IPS-18a (cell line): Measurements from ENCODE around the gene ABHD5.

Source experiments
- H3K27ac ChIP-seq: one replicate; pipeline ENCODE4 v1.5.1; 2013; ENCODE audit warnings: low read length
- H3K27me3 ChIP-seq: one replicate; pipeline ENCODE4 v1.6.1; 2013; ENCODE audit warnings: mild to moderate bottlenecking, low read length; ENCODE audit not compliant: control insufficient read depth, insufficient read depth
- H3K36me3 ChIP-seq: one replicate; pipeline ENCODE4 v1.6.1; 2013; ENCODE audit warnings: low read depth, low read length; ENCODE audit not compliant: control insufficient read depth
- H3K4me1 ChIP-seq: one replicate; pipeline ENCODE4 v1.6.1; 2013; ENCODE audit warnings: low read depth, low read length; ENCODE audit not compliant: control insufficient read depth
- H3K4me3 ChIP-seq: one replicate; pipeline ENCODE4 v1.5.1; 2013; ENCODE audit warnings: low read length
- H3K9ac ChIP-seq: one replicate; pipeline ENCODE4 v1.6.1; 2013; ENCODE audit warnings: mild to moderate bottlenecking, low read length, moderate library complexity
- H3K9me3 ChIP-seq: one replicate; pipeline ENCODE4 v1.6.1; 2013; ENCODE audit warnings: low read depth, low read length; ENCODE audit not compliant: control insufficient read depth

Gene ABHD5

DNA sequence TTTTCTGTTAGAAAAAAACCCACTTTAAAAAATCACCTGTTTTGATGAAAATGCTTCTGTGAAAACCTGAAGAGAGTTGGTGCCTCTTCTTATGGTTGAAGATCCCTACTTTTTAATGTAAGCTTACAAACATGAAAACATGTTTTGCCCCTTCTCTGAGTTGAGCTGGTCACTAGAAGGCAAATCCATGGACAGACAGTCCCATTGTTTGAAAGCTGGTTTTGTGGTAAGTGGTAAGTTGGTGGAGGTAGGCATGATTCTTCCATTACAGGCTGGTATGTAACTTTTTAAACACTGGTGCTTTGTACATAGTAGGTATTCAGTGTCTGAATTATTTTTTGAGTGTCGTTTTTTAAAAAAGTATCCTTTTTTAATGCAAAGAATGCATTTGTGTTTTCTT lies 6.1 kb downstream of the ABHD5 start:
- H3K27ac ChIP-seq = no peak overlapping the region
- H3K4me3 ChIP-seq = no peak overlapping the region
- H3K9ac ChIP-seq = no peak overlapping the region
- H3K4me1 ChIP-seq = peaks cover 48% of the 10 kb centered on the region
- H3K27me3 ChIP-seq = no peaks in the 10 kb centered on the region
- H3K36me3 ChIP-seq = no peaks in the 10 kb centered on the region
- no peaks in the 10 kb centered on the region for H3K9me3 ChIP-seq

DNA sequence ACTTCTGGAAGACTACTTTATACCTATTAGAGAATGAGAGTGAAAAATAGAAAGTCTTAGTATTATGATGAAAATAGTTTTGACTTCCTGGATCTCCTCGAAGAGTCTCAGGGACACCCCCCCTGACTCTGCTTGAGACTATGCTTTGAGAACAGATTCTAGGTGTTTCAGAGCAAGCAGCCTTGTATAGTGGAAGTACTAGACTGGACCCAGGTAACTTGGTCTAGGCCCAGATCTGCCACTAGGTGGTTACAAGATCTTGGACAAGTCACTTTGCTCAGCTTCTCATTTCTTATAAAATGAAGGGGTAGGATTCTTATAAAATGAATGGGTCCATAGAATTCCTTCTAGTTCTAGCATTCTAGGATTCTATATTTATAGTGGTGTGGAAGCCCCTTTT lies 9.1 kb downstream of the ABHD5 start:
- Histone ChIP-seq H3K4me3 (no peak overlapping the region), H3K9ac (no peak overlapping the region)

DNA sequence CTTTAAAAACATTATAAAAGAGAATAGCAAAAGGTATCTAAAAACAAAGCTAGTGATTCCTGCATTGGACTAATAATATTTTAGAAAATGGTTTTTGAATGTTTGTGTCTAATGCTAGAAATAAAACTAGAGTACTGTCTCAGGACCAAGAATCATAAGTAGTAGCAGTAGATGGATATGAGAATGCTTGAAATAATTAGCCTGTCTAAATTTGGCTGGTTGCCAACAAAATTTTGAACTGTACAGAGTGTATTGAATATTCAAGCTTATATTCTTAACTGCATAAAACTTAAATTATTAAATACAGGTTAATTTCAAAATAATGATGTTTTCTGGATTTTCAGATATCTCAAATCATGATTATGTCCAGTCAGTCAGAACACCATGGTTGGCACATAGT lies 14.0 kb downstream of the ABHD5 start:
- no peaks in the 10 kb centered on the region for H3K36me3 ChIP-seq
- no peak overlapping the region for H3K9ac ChIP-seq
- H3K4me1 ChIP-seq = no peaks in the 10 kb centered on the region
- no peaks in the 10 kb centered on the region for H3K27me3 ChIP-seq
- H3K4me3 ChIP-seq = no peak overlapping the region
- no peaks in the 10 kb centered on the region for H3K9me3 ChIP-seq
- no peak overlapping the region for H3K27ac ChIP-seq

More for the DNA sequence above, 9.1 kb downstream of the ABHD5 start:
- Histone ChIP-seq H3K27ac (no peak overlapping the region), H3K9me3 (no peaks in the 10 kb centered on the region), H3K36me3 (no peaks in the 10 kb centered on the region), H3K4me1 (peaks cover 29% of the 10 kb centered on the region), H3K27me3 (no peaks in the 10 kb centered on the region)

DNA sequence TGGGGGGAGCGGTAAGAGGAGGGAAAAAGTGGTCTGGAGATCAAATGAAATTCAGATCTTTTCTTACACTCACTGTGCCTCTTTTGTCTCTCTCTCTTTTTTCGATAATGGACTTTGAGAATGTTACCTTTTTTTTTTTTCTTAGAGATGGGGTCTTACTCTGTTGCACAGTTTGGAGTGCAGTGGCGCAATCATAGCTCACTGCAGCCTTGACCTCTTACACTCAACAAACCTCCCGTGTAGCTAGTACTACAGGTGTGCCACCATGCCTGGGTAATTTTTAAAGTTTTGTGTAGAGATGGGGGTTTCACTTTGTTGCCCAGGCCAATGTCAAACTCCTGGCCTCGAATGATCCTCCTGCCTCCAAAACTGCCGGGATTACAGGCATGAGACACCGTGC lies 15.6 kb downstream of the ABHD5 start:
- H3K4me1 ChIP-seq = no peaks in the 10 kb centered on the region
- no peak overlapping the region for H3K27ac ChIP-seq
- no peak overlapping the region for H3K4me3 ChIP-seq
- no peaks in the 10 kb centered on the region for H3K27me3 ChIP-seq
- H3K9me3 ChIP-seq = no peaks in the 10 kb centered on the region
- no peak overlapping the region for H3K9ac ChIP-seq
- no peaks in the 10 kb centered on the region for H3K36me3 ChIP-seq

DNA sequence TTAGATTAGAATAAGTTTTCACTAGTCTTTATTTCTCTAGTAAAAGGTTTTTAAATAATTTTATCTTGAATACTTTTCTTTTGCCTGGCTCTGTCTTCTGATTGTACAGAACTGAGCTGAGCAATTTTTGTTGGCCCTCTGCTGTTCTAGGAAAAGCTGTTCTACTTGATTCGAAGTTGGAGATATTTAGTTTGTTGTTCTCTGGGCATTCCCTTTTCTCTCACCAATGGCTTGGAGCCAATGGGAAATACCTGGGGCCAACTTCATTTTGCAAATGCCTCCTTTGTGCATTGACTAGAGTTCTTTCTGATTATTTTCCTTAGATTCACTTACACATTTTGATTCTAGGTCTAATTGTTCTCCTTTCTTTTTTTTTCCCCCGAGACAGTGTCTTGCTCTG lies 16.5 kb downstream of the ABHD5 start:
- no peak overlapping the region for H3K4me3 ChIP-seq

DNA sequence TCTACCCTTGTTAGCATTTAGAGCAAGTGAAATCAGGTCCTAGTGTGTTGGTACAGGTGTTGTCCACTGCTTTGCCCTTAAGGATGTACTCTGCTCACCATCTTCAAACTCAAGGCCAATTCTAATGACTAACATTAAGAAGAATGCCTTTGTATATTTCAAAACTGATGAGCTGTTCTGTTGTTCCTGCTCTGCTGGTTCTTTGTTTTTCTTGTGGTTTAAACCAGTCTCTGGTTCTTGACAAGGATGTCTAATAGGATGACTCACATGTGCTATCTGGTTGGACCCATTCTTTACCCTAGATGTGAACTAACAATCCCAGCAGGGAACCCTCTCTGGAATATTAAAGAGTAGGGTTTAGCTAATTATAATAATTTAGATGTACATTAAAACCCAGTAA lies 17.3 kb downstream of the ABHD5 start:
- H3K36me3 ChIP-seq = peaks cover 11% of the 10 kb centered on the region
- no peaks in the 10 kb centered on the region for H3K4me1 ChIP-seq
- no peaks in the 10 kb centered on the region for H3K27me3 ChIP-seq
- H3K4me3 ChIP-seq = no peak overlapping the region
- H3K9ac ChIP-seq = no peak overlapping the region
- no peak overlapping the region for H3K27ac ChIP-seq
- no peaks in the 10 kb centered on the region for H3K9me3 ChIP-seq

More for the DNA sequence above, 16.5 kb downstream of the ABHD5 start:
- Histone ChIP-seq H3K36me3 (peaks cover 7% of the 10 kb centered on the region), H3K27ac (no peak overlapping the region), H3K4me1 (no peaks in the 10 kb centered on the region), H3K9ac (no peak overlapping the region), H3K9me3 (no peaks in the 10 kb centered on the region), H3K27me3 (no peaks in the 10 kb centered on the region)

- H3K4me3 ChIP-seq = no peak overlapping the region
Observed at GRCh38 chr3:43709022-43709421, 18.3 kb downstream of the ABHD5 start.

DNA sequence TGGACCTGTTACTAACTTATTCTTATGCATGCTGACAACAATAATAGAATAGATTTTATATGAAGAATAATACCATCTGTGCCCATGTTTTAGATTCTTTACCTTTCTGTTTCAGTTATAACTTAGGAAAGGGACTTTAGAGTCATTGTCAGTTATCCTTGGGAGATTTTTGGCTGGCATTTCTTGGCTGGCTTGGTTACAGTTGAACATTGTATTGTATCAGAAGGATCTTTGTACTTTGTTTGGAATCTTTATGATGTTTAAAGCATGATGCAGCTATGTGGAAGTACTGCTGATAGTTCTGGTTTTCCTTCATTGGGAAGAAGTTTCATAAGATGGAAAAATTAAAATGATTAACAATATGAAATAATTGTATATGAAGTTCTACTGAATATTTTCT lies 19.9 kb downstream of the ABHD5 start:
- H3K27me3 ChIP-seq = no peaks in the 10 kb centered on the region
- H3K9me3 ChIP-seq = no peaks in the 10 kb centered on the region
- H3K36me3 ChIP-seq = peaks cover 11% of the 10 kb centered on the region
- no peak overlapping the region for H3K27ac ChIP-seq
- H3K4me3 ChIP-seq = no peak overlapping the region
- no peak overlapping the region for H3K9ac ChIP-seq
- no peaks in the 10 kb centered on the region for H3K4me1 ChIP-seq

More at GRCh38 chr3:43709022-43709421, 18.3 kb downstream of the ABHD5 start:
- Histone ChIP-seq H3K9me3 (no peaks in the 10 kb centered on the region), H3K9ac (no peak overlapping the region), H3K4me1 (no peaks in the 10 kb centered on the region), H3K36me3 (peaks cover 11% of the 10 kb centered on the region), H3K27ac (no peak overlapping the region), H3K27me3 (no peaks in the 10 kb centered on the region)

DNA sequence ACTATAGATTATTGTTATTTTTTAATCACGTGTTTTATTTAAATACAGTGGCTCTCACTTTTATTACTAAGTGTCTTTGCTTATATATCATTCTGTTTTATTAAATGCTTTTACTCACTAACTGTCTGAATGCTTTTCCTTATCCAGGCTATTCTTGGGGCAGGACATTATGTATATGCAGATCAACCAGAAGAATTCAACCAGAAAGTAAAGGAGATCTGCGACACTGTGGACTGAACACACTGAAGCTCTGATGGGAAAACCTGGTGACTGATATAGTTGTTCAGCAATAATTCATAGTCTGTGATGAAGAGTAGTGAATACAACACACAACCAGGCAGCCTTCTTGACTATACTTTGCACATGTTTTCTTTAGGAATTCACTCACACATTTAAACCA lies 27.6 kb downstream of the ABHD5 start:
- Histone ChIP-seq H3K9ac (no peak overlapping the region), H3K27ac (no peak overlapping the region), H3K36me3 (peaks cover 24% of the 10 kb centered on the region), H3K4me3 (no peak overlapping the region), H3K27me3 (no peaks in the 10 kb centered on the region), H3K9me3 (no peaks in the 10 kb centered on the region), H3K4me1 (no peaks in the 10 kb centered on the region)

- Histone ChIP-seq H3K4me1 (no peaks in the 10 kb centered on the region), H3K9me3 (no peaks in the 10 kb centered on the region), H3K27ac (no peak overlapping the region), H3K27me3 (no peaks in the 10 kb centered on the region), H3K4me3 (no peak overlapping the region), H3K9ac (no peak overlapping the region), H3K36me3 (peaks cover 17% of the 10 kb centered on the region)
Observed at GRCh38 chr3:43723121-43723734, 32.5 kb downstream of the ABHD5 start.

- Histone ChIP-seq H3K27ac (no peak overlapping the region), H3K4me1 (no peaks in the 10 kb centered on the region), H3K9ac (no peak overlapping the region), H3K36me3 (no peaks in the 10 kb centered on the region), H3K4me3 (no peak overlapping the region), H3K9me3 (no peaks in the 10 kb centered on the region), H3K27me3 (no peaks in the 10 kb centered on the region)
Observed at GRCh38 chr3:43726521-43726920, 35.8 kb downstream of the ABHD5 start.

GRCh38 chr3:43727930-43728329 lies 37.2 kb downstream of the ABHD5 start:
- Histone ChIP-seq H3K27me3 (no peaks in the 10 kb centered on the region), H3K9ac (no peak overlapping the region), H3K4me3 (no peak overlapping the region), H3K4me1 (peaks cover 3% of the 10 kb centered on the region), H3K27ac (no peak overlapping the region), H3K9me3 (no peaks in the 10 kb centered on the region), H3K36me3 (no peaks in the 10 kb centered on the region)
